HG03565 (cell line): ENCODE measurements around the gene DPEP2NB.
"Not testable (repeated sequence)": the region's sequence is repeated elsewhere in the genome, so short reads cannot be mapped to it uniquely, and the experiment has no call there.

Source experiments
- ATAC-seq: cut with Tn5 transposase; IDR thresholded peaks from one replicate; pipeline ENCODE4 v1.9.1; 2021; ENCODE audit warnings: mild to moderate bottlenecking, moderate library complexity; ENCODE audit not compliant: unreplicated experiment

DPEP2NB gene

GRCh38 chr16:68015681-68016080 lies at the start of gene DPEP2NB:
Gene DPEP2NB, minus strand, starts transcription at chr16:68015911. Its CDS starts 141 bp downstream, at chr16:68015770.
- ATAC-seq, result no peak

DNA sequence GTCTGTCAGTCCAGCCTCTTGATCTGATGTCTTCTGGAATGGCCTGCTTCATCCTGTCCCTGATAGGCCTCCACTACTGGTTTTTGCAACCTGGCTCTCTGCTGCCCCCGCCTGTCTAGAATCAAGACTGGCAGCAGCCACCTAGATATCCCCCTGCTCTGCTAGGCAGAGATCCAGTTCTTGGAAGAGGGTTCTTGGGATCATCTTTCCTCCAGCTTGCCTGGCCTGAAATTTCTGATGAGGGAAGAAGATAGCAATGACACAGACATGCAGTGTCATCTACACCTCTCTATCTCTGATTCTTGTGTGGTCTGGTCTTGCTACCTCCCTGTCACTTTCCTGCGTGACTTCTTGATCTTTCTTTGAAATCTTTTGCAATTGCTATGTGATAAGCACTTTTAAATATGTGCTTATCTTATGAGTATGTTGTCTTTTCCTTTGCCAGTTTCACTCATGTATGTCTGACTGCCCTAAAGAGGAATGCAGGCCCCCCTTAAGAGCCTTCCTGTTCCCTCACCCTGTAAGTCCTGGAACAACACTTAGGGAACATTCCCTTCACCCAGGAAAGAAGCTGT lies 49.2 kb upstream of the DPEP2NB start:
- ATAC-seq, result no peak

- ATAC-seq, result no peak
Measured at GRCh38 chr16:68062910-68063393, 47.2 kb upstream of the DPEP2NB start.

- ATAC-seq, result no peak
Measured at GRCh38 chr16:68061396-68061795, 45.7 kb upstream of the DPEP2NB start.

- ATAC-seq, result no peak
Measured at GRCh38 chr16:68059804-68060203, 44.1 kb upstream of the DPEP2NB start.

DNA sequence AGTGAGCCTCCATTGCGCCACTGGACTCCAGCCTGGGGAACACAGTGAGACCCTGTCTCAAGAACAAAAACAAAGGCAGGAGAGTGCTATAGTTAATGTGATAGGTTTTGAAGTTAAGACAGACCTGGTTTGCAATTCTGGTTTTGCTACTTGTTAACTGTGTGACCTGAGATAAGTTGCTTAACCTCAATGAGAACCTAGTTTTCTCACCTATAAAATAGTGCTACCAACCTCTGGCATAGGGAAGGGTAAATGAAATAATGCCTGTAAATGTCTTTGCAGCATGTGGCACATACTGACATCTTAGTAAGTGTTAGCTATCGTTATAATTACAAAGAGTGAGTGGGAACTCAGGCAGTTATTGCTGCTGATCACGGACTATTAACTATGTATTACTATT lies 39.7 kb upstream of the DPEP2NB start:
- no peak for ATAC-seq

GRCh38 chr16:68049449-68049848 lies 33.7 kb upstream of the DPEP2NB start:
- no peak for ATAC-seq

DNA sequence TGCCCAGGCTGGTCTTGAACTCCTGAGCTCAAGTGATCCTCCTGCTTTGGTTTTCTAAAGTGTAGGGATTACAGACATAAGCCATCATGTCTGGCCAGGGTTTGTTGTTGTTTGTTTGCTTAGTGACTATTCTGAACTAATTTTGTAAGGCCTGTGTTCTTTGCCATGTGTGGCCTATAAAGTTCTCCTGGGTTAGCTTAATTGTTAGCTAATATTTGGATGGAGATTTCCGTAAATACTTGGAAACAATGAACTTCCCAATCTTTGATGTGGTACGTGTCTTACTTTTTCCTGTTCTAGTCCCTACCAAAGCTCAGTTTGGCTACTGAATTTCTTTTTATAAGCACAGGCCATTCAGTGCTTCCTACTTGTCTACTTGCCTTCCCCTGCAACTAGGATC lies 32.3 kb upstream of the DPEP2NB start:
- no peak for ATAC-seq

- ATAC-seq, result no peak
Measured at GRCh38 chr16:68046106-68046505, 30.4 kb upstream of the DPEP2NB start.

GRCh38 chr16:68041783-68042182 lies 26.1 kb upstream of the DPEP2NB start:
- no peak for ATAC-seq

DNA sequence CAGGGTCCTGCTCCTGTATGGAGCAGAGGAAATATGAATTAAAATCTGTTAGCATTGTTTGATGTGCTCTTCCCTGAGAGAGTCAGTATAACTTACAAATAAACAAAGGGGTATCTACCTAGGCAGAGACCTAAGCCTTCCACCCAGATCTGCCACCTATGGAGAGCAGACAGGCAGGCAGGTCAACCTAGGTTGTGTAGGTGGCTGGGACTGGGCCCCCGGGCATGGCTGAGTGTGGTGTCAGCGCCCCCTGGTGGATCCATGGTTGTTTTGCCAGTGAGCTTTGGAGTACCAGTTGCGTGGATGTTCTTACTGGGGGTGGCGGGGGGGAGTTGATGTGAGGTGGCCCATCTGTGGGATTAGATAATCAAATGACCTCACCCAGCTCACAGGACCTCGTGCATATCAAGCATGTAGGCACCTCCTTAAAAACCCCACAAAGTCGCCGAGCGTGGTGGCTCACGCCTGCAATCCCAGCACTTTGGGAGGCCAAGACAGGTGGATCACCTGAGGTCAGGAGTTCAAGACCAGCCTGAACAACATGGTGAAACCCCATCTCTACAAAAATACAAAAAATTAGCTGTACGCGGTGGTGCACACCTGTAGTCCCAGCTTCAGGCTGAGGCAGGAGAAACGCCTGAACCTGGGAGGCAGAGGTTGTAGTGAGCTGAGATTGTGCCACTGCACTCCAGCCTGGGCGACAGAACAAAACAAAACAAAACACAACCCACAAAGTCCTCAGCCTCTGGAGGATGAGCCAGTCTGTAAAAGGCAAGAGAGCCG lies 25.0 kb upstream of the DPEP2NB start:
- ATAC-seq, result peak; percentile 48

DNA sequence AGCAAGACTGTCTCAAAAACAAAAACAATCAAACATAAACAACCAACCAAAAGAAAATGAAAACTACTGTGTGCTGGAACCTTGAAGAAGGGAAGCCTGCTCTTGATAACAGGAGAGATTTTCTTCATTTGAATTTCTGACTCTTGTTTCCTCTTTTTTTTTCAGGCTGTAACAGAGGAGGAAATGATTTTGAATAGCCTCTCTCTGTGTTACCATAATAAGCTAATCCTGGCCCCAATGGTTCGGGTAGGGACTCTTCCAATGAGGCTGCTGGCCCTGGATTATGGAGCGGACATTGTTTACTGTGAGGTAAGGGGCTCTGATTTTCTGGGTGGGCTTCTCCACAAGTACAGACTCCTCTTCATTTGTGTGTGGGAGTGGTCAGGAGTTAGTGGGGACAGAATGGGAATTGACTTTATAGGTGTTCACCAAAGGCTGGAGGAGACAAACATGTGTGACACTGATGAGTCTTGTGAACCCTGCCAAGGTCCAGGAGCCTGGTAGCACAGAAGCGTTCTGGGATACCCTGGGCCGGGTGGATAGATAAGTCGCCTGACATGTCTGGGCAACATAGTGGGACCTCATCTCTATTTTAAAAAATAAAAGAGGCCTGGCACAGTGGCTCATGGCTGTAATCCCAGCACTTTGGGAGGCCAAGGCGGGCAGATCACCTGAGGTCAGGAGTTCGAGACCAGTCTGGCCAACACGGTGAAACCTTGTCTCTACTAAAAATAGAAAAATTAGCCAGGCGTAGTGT lies 22.3 kb upstream of the DPEP2NB start:
- no peak for ATAC-seq

- ATAC-seq, result no peak
Measured at GRCh38 chr16:68035227-68035626, 19.5 kb upstream of the DPEP2NB start.

GRCh38 chr16:68033101-68033500 lies 17.4 kb upstream of the DPEP2NB start:
- no peak for ATAC-seq

- ATAC-seq, result no peak
Measured at GRCh38 chr16:68031951-68032350, 16.2 kb upstream of the DPEP2NB start.

- not testable (repeated sequence) for ATAC-seq
Measured at GRCh38 chr16:68030108-68030507, 14.4 kb upstream of the DPEP2NB start.

DNA sequence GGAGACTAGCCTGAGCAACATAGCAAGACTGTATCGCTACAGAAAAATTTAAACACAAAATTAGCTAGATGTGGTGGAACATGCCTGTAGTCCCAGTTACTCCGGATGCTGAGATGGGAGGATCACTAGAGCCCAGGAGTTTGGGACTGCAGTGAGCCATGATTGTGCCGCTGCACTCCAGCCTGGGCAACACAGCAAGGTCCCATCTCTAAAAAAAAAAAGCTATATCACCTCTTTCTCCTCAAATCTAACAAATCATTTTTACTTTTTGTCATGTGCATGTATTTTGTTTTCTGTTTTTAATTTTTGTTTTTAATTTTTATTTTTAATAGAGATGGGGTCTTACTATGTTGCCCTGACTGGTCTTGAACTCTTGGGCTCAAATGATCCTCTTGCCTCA lies 13.3 kb upstream of the DPEP2NB start:
- no peak for ATAC-seq

DNA sequence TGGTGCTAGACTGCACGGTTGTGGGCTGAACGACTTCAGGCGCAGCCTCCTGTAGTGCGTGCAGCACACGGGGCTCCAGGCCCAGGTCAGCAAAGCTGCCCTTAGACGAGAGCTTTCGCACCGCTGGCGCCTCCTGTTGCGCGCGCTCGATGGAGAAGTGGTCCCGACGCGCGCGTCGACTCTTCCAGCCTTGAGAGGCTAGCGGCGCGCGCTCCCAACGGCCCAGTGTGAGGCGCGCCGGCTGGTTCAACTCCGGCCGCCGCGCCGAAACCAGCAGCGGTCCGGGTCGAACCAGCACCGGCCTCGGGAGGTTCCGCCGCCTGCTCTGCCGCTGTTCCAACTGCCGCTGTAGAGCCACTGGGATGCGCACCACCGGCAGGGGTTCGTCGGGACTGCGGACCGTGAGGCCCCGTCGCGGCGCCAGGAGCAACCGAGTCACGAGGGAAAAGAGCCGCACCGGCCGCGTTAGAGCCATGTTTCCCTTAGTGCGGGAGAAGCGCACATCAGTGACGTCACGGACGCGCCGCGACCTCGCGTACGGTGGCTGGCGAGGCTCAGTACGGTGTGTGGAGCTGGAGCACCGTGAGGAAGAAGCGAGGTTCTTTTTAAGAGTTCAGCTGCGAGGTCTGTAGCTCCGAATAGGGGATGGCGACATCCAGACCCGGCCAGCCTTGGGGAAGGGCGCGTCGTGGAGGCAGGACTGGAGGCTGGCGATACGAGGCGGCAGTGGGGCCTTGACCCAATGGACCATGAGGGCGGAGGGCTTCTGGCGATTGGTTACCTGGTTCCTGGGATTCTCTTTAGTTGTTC lies 7.2 kb upstream of the DPEP2NB start, which contains the start of the genes DDX28 and DUS2:
TSS of gene DDX28 (minus strand) at position 505 of the 810 bp plus-strand sequence. CDS start at position 475, 30 bp downstream.
TSS of gene DUS2 (plus strand) at position 557 of the 810 bp plus-strand sequence. CDS start 14,740 bp downstream, outside the sequence.
- peak; percentile 85 for ATAC-seq

- no peak for ATAC-seq
Measured at GRCh38 chr16:68022278-68022727, 6.6 kb upstream of the DPEP2NB start.

GRCh38 chr16:68021490-68021889 lies 5.8 kb upstream of the DPEP2NB start:
- no peak for ATAC-seq
